Measurements from ENCODE around the gene DNAJB8. TPM values are rescaled to one million over a fixed set of nuclear protein-coding genes. Genes with fewer than 3 reads are reported as not detected.

DNAJB8 gene
- total RNA-seq, 1 experiment from 2014 or later, result not detected

GRCh38 chr3:128464702-128465101, 2.0 kb downstream of the DNAJB8 start:
- no peak overlapping the region for H3K4me3 ChIP-seq (ENCODE audit: low read length)
- no peaks in the 10 kb centered on the region for H3K36me3 ChIP-seq (ENCODE audit: low read depth, low read length)
- H3F3A ChIP-seq (ENCODE audit: low read length, unreplicated experiment), result no peaks in the 10 kb centered on the region
- H3K27ac ChIP-seq (ENCODE audit: low read length), result no peak overlapping the region
- H3K4me1 ChIP-seq (ENCODE audit: insufficient read depth, low read length), result no peaks in the 10 kb centered on the region
- no peak overlapping the region for H3K4me2 ChIP-seq (ENCODE audit: low read length)
- H3K9me2 ChIP-seq (replicated peaks; ENCODE audit: low read length), result no peaks in the 10 kb centered on the region
- CTCF ChIA-PET, result no interaction called here
- no peaks in the 10 kb centered on the region for H3K79me2 ChIP-seq (ENCODE audit: low read length)
- POLR2A ChIA-PET (ENCODE audit: unreplicated experiment), result no interaction called here
- TF ChIP-seq EZH2 (IDR thresholded peaks at IDR 0.05; ENCODE audit: low read length, unreplicated experiment), result no peak
- no peak for TF ChIP-seq CTCF (conservative IDR thresholded peaks at IDR 0.05; ENCODE audit: low read depth, low read length)
- TF ChIP-seq EZH2phosphoT487 (IDR thresholded peaks at IDR 0.05; ENCODE audit: borderline replicate concordance, low read length), result no peak
- ATAC-seq, result no peak
- BruUV-seq (replicated peaks), result no TSS peak
- DNase-seq, result no peak
- no peak overlapping the region for H3K9ac ChIP-seq (ENCODE audit: low read length)
- no peaks in the 10 kb centered on the region for H4K20me1 ChIP-seq (ENCODE audit: low read length)
- no peaks in the 10 kb centered on the region for H3K9me3 ChIP-seq (ENCODE audit: low read length)
- intact Hi-C loops (cut with micrococcal nuclease), result no loop called here
- no peaks in the 10 kb centered on the region for H3K27me3 ChIP-seq (ENCODE audit: low read length)
- no peak overlapping the region for H2AFZ ChIP-seq (ENCODE audit: low read length)

- Histone ChIP-seq H3K4me3 (ENCODE audit: low read length) (no peak overlapping the region), H3K4me1 (ENCODE audit: insufficient read depth, low read length) (no peaks in the 10 kb centered on the region), H3K9me3 (ENCODE audit: low read length) (no peaks in the 10 kb centered on the region), H4K20me1 (ENCODE audit: low read length) (no peaks in the 10 kb centered on the region), H3K9ac (ENCODE audit: low read length) (no peak overlapping the region), H3K27ac (ENCODE audit: low read length) (no peak overlapping the region), H3K4me2 (ENCODE audit: low read length) (no peak overlapping the region), H3F3A (ENCODE audit: low read length, unreplicated experiment) (no peaks in the 10 kb centered on the region), H3K9me2 (replicated peaks; ENCODE audit: low read length) (no peaks in the 10 kb centered on the region), H3K36me3 (ENCODE audit: low read depth, low read length) (no peaks in the 10 kb centered on the region), H2AFZ (ENCODE audit: low read length) (no peak overlapping the region), H3K79me2 (ENCODE audit: low read length) (no peaks in the 10 kb centered on the region), H3K27me3 (ENCODE audit: low read length) (no peaks in the 10 kb centered on the region)
- ATAC-seq, result no peak
- TF ChIP-seq EZH2phosphoT487 (IDR thresholded peaks at IDR 0.05; ENCODE audit: borderline replicate concordance, low read length) (no peak), CTCF (conservative IDR thresholded peaks at IDR 0.05; ENCODE audit: low read depth, low read length) (no peak)
- POLR2A ChIA-PET (ENCODE audit: unreplicated experiment), result no interaction called here
- intact Hi-C loops (cut with micrococcal nuclease), result no loop called here
- no peak for DNase-seq
- no TSS peak for BruUV-seq (replicated peaks)
- CTCF ChIA-PET, result no interaction called here
Measured at GRCh38 chr3:128464188-128464587, 2.5 kb downstream of the DNAJB8 start.

- Histone ChIP-seq H3K27me3 (ENCODE audit: low read length) (no peaks in the 10 kb centered on the region), H3K4me1 (ENCODE audit: insufficient read depth, low read length) (no peaks in the 10 kb centered on the region), H2AFZ (ENCODE audit: low read length) (no peak overlapping the region), H3K27ac (ENCODE audit: low read length) (no peak overlapping the region), H3K79me2 (ENCODE audit: low read length) (no peaks in the 10 kb centered on the region), H3K4me2 (ENCODE audit: low read length) (no peak overlapping the region), H3K9me2 (replicated peaks; ENCODE audit: low read length) (no peaks in the 10 kb centered on the region), H4K20me1 (ENCODE audit: low read length) (no peaks in the 10 kb centered on the region), H3F3A (ENCODE audit: low read length, unreplicated experiment) (no peaks in the 10 kb centered on the region), H3K9me3 (ENCODE audit: low read length) (no peaks in the 10 kb centered on the region), H3K4me3 (ENCODE audit: low read length) (no peak overlapping the region), H3K36me3 (ENCODE audit: low read depth, low read length) (no peaks in the 10 kb centered on the region), H3K9ac (ENCODE audit: low read length) (no peak overlapping the region)
- TF ChIP-seq CTCF (conservative IDR thresholded peaks at IDR 0.05; ENCODE audit: low read depth, low read length) (no peak), EZH2 (IDR thresholded peaks at IDR 0.05; ENCODE audit: low read length, unreplicated experiment) (no peak), EZH2phosphoT487 (IDR thresholded peaks at IDR 0.05; ENCODE audit: borderline replicate concordance, low read length) (no peak)
- intact Hi-C loops (cut with micrococcal nuclease), result no loop called here
- CTCF ChIA-PET, result no interaction called here
- POLR2A ChIA-PET (ENCODE audit: unreplicated experiment), result no interaction called here
- BruUV-seq (replicated peaks), result no TSS peak
- no peak for ATAC-seq
- DNase-seq, result no peak
Measured at GRCh38 chr3:128463771-128464170, 2.9 kb downstream of the DNAJB8 start.

All from PC-3 (cell line).